Testis (tissue), 2 donors: ENCODE measurements around the gene HTR2B.

ENCODE experiments used
- CTCF ChIP-seq, 3 experiments: fragments of 450-650 bp in 2 of 3; fragments of 200-600 bp in 1 of 3; sonication (generic) in 1 of 3; IDR thresholded peaks; one replicate each; pipeline ENCODE4 v1.5.1; 2016 to 2019; ENCODE audit warnings: antibody characterized with exemption in 3 of 3, mild to moderate bottlenecking in 2 of 3, moderate library complexity in 1 of 3
- POLR2A ChIP-seq: fragments of 450-650 bp; IDR thresholded peaks from one replicate; pipeline ENCODE4 v1.6.1; 2017; ENCODE audit warnings: antibody characterized with exemption, mild to moderate bottlenecking, moderate library complexity

DNA sequence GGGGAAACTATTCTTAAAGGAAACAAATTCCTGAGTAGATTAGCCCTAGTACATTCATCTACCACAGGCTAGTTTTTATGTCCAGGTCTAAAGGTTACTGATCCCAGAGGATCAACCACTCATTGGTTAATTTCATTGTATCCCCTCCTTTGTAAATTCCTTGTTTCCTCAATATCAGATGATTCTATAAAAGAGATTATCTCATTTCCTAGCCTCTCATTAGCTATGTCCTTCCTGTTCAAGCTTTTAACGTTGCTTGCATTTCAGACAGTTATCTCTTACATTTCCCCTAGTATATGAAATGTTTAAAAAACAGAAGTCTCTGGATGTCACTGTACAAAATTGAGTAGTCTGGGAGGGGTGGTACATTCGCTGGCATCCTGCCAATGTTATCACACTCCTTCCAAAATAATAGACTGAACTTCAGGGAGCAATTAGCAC is 49.4 kb upstream of the HTR2B start:
- TF ChIP-seq POLR2A (no peak), CTCF (IDR thresholded peaks at IDR 0.05) (no peak)
